WTC11 (cell line): ENCODE data around the gene ABCB8. TPM values are rescaled to one million over a fixed set of nuclear protein-coding genes. Genes with fewer than 3 reads are reported as not detected.

Experiments used
- ATAC-seq: fragments of 200-7000 bp; cut with Tn5 transposase; 2 replicates; pipeline ENCODE4 v1.10.0; 2021; ENCODE audit warnings: mild to moderate bottlenecking, moderate library complexity
- CTCF ChIA-PET: fragments of 300-600 bp; sonication (Branson Sonifier 250); formaldehyde crosslinking; loops from one replicate; lab custom pipeline; 2021; ENCODE audit warnings: antibody characterized with exemption; lab: Charles Lee
- POLR2A ChIA-PET: fragments of 350-600 bp; sonication (Branson Sonifier 250); formaldehyde crosslinking; loops from one replicate; lab custom pipeline; 2021; ENCODE audit warnings: antibody characterized with exemption; lab: Charles Lee
- DNase-seq: peaks from one replicate; pipeline ENCODE4 v3.0.0; 2021; ENCODE audit warnings: low spot score
- H3K27ac Mint-ChIP-seq: 2 replicates; pipeline ENCODE4 v1.8.0; 2021; ENCODE audit warnings: mixed read lengths
- H3K27me3 Mint-ChIP-seq: 2 replicates; pipeline ENCODE4 v1.8.0; 2021; ENCODE audit warnings: low read depth, mild to moderate bottlenecking, moderate library complexity, mixed read lengths
- H3K36me3 Mint-ChIP-seq: 2 replicates; pipeline ENCODE4 v1.8.0; 2021; ENCODE audit warnings: mixed read lengths
- H3K4me1 Mint-ChIP-seq: 2 replicates; pipeline ENCODE4 v1.8.0; 2022; ENCODE audit warnings: mixed read lengths
- H3K4me3 Mint-ChIP-seq: 2 replicates; pipeline ENCODE4 v1.8.0; 2021; ENCODE audit warnings: mild to moderate bottlenecking, moderate library complexity, mixed read lengths
- H3K9me3 Mint-ChIP-seq: 2 replicates; pipeline ENCODE4 v1.8.0; 2021; ENCODE audit warnings: mixed read lengths
- ATF1 ChIP-seq: sonication (generic); formaldehyde crosslinking; IDR thresholded peaks from 2 replicates; pipeline ENCODE4 v1.8.1; 2023; ENCODE audit warnings: mild to moderate bottlenecking, moderate library complexity, missing genetic modification reagents
- HMGA2 ChIP-seq: fragments of 250-450 bp; sonication (Bioruptor Pico); IDR thresholded peaks from 2 replicates; pipeline ENCODE4 v1.4.0; 2021; ENCODE audit warnings: mild to moderate bottlenecking, moderate library complexity
- IRF2 ChIP-seq: sonication (generic); formaldehyde crosslinking; IDR thresholded peaks from 2 replicates; pipeline ENCODE4 v1.8.0; 2022; ENCODE audit warnings: low read depth, missing genetic modification reagents, borderline replicate concordance
- JUN ChIP-seq: sonication (generic); formaldehyde crosslinking; IDR thresholded peaks from 2 replicates; pipeline ENCODE4 v1.8.0; 2023; ENCODE audit warnings: mild to moderate bottlenecking, missing genetic modification reagents
- KAT7 ChIP-seq: sonication (generic); formaldehyde crosslinking; IDR thresholded peaks from 2 replicates; pipeline ENCODE4 v1.8.1; 2023; ENCODE audit warnings: missing genetic modification reagents, mild to moderate bottlenecking, borderline replicate concordance
- NR1H2 ChIP-seq: sonication (generic); formaldehyde crosslinking; IDR thresholded peaks from 2 replicates; pipeline ENCODE4 v1.9.0; 2021; ENCODE audit warnings: mild to moderate bottlenecking, moderate library complexity, missing genetic modification reagents
- NR3C1 ChIP-seq: sonication (generic); formaldehyde crosslinking; conservative IDR thresholded peaks from 2 replicates; pipeline ENCODE4 v1.8.1; 2023; ENCODE audit warnings: low read depth, mild to moderate bottlenecking, missing genetic modification reagents
- RORB ChIP-seq: fragments of 250-450 bp; sonication (Bioruptor Pico); IDR thresholded peaks from 2 replicates; pipeline ENCODE4 v1.9.0; 2021; ENCODE audit warnings: mild to moderate bottlenecking
- TCF7 ChIP-seq: sonication (generic); formaldehyde crosslinking; IDR thresholded peaks from 2 replicates; pipeline ENCODE4 v1.8.0; 2022; ENCODE audit warnings: mild to moderate bottlenecking, low read depth, missing genetic modification reagents, moderate library complexity
- TEAD1 ChIP-seq: sonication (generic); formaldehyde crosslinking; IDR thresholded peaks from 2 replicates; pipeline ENCODE4 v1.8.0; 2022; ENCODE audit warnings: mild to moderate bottlenecking, missing genetic modification reagents
- TEAD4 ChIP-seq: sonication (generic); formaldehyde crosslinking; IDR thresholded peaks from 2 replicates; pipeline ENCODE4 v1.8.0; 2022; ENCODE audit warnings: mild to moderate bottlenecking, missing genetic modification reagents
- TP53 ChIP-seq: sonication (generic); formaldehyde crosslinking; IDR thresholded peaks from 2 replicates; pipeline ENCODE4 v1.8.1; 2023; ENCODE audit warnings: mild to moderate bottlenecking, missing genetic modification reagents
- ZNF121 ChIP-seq: sonication (generic); formaldehyde crosslinking; IDR thresholded peaks from 2 replicates; pipeline ENCODE4 v1.8.0; 2023; ENCODE audit warnings: missing genetic modification reagents
- ZNF138 ChIP-seq: sonication (generic); formaldehyde crosslinking; conservative IDR thresholded peaks from 2 replicates; pipeline ENCODE4 v1.8.1; 2022; ENCODE audit warnings: mild to moderate bottlenecking, moderate library complexity, missing genetic modification reagents
- total RNA-seq: library from RNA; stranded (reverse); gene quantifications from 3 replicates; pipeline ENCODE4 v1.2.3, GENCODE V29; 2021
- TF ChIP-seq, protein P1 (sequence below): sonication (generic); formaldehyde crosslinking; IDR thresholded peaks from 2 replicates; pipeline ENCODE4 v1.8.0; 2023; ENCODE audit warnings: missing genetic modification reagents, mild to moderate bottlenecking, borderline replicate concordance
- TF ChIP-seq, protein P2 (sequence below): sonication (generic); formaldehyde crosslinking; IDR thresholded peaks from 2 replicates; pipeline ENCODE4 v1.8.1; 2022; ENCODE audit warnings: low read depth, missing genetic modification reagents, borderline replicate concordance
- TF ChIP-seq, protein P3 (sequence below): sonication (generic); formaldehyde crosslinking; IDR thresholded peaks from 2 replicates; pipeline ENCODE4 v1.8.1; 2022; ENCODE audit warnings: missing genetic modification reagents, borderline replicate concordance
- TF ChIP-seq, protein P4 (sequence below): sonication (generic); formaldehyde crosslinking; IDR thresholded peaks from 2 replicates; pipeline ENCODE4 v1.8.1; 2023; ENCODE audit warnings: mild to moderate bottlenecking, missing genetic modification reagents, moderate library complexity
- TF ChIP-seq, protein P5 (sequence below): fragments of 250-450 bp; sonication (Bioruptor Pico); IDR thresholded peaks from 2 replicates; pipeline ENCODE4 v1.9.0; 2021; ENCODE audit warnings: mild to moderate bottlenecking
- TF ChIP-seq, protein P6 (sequence below): sonication (generic); formaldehyde crosslinking; IDR thresholded peaks from 2 replicates; pipeline ENCODE4 v1.8.1; 2023; ENCODE audit warnings: mild to moderate bottlenecking, moderate library complexity, missing genetic modification reagents

ABCB8 gene
- total RNA-seq, 1 experiment from 2014 or later = 35.9 TPM

DNA sequence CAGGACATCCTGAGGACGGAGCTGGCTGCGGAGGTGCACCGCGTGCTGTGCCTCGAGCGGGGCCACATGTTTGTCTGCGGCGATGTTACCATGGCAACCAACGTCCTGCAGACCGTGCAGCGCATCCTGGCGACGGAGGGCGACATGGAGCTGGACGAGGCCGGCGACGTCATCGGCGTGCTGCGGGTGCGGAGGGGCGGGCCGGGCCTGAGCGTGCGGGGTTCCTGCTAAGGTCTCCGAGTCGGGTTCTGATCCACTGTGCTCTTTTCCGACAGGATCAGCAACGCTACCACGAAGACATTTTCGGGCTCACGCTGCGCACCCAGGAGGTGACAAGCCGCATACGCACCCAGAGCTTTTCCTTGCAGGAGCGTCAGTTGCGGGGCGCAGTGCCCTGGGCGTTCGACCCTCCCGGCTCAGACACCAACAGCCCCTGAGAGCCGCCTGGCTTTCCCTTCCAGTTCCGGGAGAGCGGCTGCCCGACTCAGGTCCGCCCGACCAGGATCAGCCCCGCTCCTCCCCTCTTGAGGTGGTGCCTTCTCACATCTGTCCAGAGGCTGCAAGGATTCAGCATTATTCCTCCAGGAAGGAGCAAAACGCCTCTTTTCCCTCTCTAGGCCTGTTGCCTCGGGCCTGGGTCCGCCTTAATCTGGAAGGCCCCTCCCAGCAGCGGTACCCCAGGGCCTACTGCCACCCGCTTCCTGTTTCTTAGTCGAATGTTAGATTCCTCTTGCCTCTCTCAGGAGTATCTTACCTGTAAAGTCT is 14.3 kb upstream of the ABCB8 start (continued):
- TF ChIP-seq, protein P1, sequence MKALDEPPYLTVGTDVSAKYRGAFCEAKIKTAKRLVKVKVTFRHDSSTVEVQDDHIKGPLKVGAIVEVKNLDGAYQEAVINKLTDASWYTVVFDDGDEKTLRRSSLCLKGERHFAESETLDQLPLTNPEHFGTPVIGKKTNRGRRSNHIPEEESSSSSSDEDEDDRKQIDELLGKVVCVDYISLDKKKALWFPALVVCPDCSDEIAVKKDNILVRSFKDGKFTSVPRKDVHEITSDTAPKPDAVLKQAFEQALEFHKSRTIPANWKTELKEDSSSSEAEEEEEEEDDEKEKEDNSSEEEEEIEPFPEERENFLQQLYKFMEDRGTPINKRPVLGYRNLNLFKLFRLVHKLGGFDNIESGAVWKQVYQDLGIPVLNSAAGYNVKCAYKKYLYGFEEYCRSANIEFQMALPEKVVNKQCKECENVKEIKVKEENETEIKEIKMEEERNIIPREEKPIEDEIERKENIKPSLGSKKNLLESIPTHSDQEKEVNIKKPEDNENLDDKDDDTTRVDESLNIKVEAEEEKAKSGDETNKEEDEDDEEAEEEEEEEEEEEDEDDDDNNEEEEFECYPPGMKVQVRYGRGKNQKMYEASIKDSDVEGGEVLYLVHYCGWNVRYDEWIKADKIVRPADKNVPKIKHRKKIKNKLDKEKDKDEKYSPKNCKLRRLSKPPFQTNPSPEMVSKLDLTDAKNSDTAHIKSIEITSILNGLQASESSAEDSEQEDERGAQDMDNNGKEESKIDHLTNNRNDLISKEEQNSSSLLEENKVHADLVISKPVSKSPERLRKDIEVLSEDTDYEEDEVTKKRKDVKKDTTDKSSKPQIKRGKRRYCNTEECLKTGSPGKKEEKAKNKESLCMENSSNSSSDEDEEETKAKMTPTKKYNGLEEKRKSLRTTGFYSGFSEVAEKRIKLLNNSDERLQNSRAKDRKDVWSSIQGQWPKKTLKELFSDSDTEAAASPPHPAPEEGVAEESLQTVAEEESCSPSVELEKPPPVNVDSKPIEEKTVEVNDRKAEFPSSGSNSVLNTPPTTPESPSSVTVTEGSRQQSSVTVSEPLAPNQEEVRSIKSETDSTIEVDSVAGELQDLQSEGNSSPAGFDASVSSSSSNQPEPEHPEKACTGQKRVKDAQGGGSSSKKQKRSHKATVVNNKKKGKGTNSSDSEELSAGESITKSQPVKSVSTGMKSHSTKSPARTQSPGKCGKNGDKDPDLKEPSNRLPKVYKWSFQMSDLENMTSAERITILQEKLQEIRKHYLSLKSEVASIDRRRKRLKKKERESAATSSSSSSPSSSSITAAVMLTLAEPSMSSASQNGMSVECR (CRISPR knock-in tag) = peak; percentile 94
- TF ChIP-seq, protein P2, sequence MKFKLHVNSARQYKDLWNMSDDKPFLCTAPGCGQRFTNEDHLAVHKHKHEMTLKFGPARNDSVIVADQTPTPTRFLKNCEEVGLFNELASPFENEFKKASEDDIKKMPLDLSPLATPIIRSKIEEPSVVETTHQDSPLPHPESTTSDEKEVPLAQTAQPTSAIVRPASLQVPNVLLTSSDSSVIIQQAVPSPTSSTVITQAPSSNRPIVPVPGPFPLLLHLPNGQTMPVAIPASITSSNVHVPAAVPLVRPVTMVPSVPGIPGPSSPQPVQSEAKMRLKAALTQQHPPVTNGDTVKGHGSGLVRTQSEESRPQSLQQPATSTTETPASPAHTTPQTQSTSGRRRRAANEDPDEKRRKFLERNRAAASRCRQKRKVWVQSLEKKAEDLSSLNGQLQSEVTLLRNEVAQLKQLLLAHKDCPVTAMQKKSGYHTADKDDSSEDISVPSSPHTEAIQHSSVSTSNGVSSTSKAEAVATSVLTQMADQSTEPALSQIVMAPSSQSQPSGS (CRISPR knock-in tag) = 0 out of 2 replicates have a peak, but pooled peaks have one; percentile 45
- TF ChIP-seq TCF7 (CRISPR knock-in tag) = no peak

DNA sequence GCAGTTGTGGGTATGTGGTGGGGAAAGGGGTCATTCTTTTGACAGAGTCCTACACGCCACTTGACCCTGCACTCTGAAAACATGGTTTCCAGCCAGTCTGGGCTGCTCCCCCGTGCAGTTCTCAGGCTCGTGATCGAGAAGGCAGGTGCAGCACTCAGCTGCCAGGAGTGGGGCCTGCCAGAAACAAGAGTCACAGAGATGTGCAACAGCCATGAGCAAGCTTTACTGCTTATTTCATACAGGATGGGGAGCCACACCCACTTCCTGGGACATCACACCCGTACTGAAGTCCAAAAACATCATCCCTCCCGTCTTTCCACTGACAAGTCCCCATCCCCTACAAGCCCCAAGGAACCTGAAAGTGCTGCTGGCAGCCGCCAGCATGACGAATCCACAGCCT is 13.3 kb upstream of the ABCB8 start:
- H3K27ac Mint-ChIP-seq = no peak overlapping the region
- no peak for ATAC-seq

DNA sequence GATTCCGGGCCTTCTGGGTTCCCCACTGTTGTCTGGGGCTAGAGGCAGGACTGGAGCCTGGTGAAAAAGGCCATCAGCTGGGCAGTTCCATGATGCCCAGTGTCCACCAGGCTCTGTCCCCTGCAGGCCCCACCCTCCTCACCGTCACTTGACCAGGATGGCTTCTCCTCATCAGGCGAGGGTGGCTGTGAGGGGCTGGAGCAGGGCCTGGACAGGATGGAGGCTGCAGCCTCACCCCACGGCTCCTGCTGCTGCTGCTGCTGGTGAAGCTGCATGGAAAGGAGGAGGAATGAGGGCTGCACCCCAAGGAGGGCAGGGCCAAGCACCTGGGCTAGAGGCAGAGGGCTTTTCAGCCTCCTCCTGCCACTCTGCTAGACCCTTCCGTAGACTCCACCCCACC is 12.3 kb upstream of the ABCB8 start:
- Mint-ChIP-seq H3K4me3 (no peak overlapping the region), H3K36me3 (no peaks in the 10 kb centered on the region), H3K27ac (no peak overlapping the region), H3K27me3 (peaks cover 81% of the 10 kb centered on the region), H3K9me3 (no peaks in the 10 kb centered on the region), H3K4me1 (peaks cover 48% of the 10 kb centered on the region)
- no peak for DNase-seq
- ChIA-PET CTCF (interaction anchor here (3.9 to 4.7 kb wide), 2 partner anchors 11 to 17 kb away, joined by 32 to 75 read pairs; partner anchors contain the start of gene ABCB8), POLR2A (no interaction called here)
- ATAC-seq = no peak
- no peak for TF ChIP-seq ZNF121 (CRISPR knock-in tag)
- TF ChIP-seq, protein P2 (CRISPR knock-in tag) = no peak
- TF ChIP-seq ATF1 (CRISPR knock-in tag) = no peak
- TF ChIP-seq RORB (CRISPR knock-in tag) = no peak
- no peak for TF ChIP-seq TEAD4 (CRISPR knock-in tag)
- no peak for TF ChIP-seq TEAD1
- TF ChIP-seq TP53 (CRISPR knock-in tag) = no peak
- TF ChIP-seq ZNF138 = no peak
- no peak for TF ChIP-seq HMGA2 (CRISPR knock-in tag)
- TF ChIP-seq KAT7 (CRISPR knock-in tag) = no peak
- TF ChIP-seq, protein P3, sequence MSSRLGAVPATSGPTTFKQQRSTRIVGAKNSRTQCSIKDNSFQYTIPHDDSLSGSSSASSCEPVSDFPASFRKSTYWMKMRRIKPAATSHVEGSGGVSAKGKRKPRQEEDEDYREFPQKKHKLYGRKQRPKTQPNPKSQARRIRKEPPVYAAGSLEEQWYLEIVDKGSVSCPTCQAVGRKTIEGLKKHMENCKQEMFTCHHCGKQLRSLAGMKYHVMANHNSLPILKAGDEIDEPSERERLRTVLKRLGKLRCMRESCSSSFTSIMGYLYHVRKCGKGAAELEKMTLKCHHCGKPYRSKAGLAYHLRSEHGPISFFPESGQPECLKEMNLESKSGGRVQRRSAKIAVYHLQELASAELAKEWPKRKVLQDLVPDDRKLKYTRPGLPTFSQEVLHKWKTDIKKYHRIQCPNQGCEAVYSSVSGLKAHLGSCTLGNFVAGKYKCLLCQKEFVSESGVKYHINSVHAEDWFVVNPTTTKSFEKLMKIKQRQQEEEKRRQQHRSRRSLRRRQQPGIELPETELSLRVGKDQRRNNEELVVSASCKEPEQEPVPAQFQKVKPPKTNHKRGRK (CRISPR knock-in tag) = no peak
- TF ChIP-seq JUN (CRISPR knock-in tag) = no peak
- no peak for TF ChIP-seq NR3C1 (CRISPR knock-in tag)
- TF ChIP-seq, protein P4, sequence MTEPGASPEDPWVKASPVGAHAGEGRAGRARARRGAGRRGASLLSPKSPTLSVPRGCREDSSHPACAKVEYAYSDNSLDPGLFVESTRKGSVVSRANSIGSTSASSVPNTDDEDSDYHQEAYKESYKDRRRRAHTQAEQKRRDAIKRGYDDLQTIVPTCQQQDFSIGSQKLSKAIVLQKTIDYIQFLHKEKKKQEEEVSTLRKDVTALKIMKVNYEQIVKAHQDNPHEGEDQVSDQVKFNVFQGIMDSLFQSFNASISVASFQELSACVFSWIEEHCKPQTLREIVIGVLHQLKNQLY (CRISPR knock-in tag) = no peak
- TF ChIP-seq, protein P5, sequence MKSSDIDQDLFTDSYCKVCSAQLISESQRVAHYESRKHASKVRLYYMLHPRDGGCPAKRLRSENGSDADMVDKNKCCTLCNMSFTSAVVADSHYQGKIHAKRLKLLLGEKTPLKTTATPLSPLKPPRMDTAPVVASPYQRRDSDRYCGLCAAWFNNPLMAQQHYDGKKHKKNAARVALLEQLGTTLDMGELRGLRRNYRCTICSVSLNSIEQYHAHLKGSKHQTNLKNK (CRISPR knock-in tag) = no peak
- TF ChIP-seq, protein P6, sequence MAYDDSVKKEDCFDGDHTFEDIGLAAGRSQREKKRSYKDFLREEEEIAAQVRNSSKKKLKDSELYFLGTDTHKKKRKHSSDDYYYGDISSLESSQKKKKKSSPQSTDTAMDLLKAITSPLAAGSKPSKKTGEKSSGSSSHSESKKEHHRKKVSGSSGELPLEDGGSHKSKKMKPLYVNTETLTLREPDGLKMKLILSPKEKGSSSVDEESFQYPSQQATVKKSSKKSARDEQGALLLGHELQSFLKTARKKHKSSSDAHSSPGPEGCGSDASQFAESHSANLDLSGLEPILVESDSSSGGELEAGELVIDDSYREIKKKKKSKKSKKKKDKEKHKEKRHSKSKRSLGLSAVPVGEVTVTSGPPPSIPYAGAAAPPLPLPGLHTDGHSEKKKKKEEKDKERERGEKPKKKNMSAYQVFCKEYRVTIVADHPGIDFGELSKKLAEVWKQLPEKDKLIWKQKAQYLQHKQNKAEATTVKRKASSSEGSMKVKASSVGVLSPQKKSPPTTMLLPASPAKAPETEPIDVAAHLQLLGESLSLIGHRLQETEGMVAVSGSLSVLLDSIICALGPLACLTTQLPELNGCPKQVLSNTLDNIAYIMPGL (CRISPR knock-in tag) = no peak
- TF ChIP-seq NR1H2 (CRISPR knock-in tag) = no peak

More for the DNA sequence above, 13.3 kb upstream of the ABCB8 start:
- CTCF ChIA-PET = no interaction called here
- no peak for TF ChIP-seq IRF2 (CRISPR knock-in tag)
- TF ChIP-seq ZNF138 = no peak
- Mint-ChIP-seq H3K4me3 (peak overlapping the region; percentile 75; the same call in 1 of the 2 replicates), H3K27me3 (peaks cover 71% of the 10 kb centered on the region), H3K4me1 (peaks cover 48% of the 10 kb centered on the region), H3K9me3 (no peaks in the 10 kb centered on the region), H3K36me3 (no peaks in the 10 kb centered on the region)
- POLR2A ChIA-PET = no interaction called here
- no peak for DNase-seq
